HK-2 (cell line): ENCODE results near the gene FADS6.
A peak's percentile ranks its signal among the peaks of the same experiment; 100 is the strongest.

Source experiments
- DNase-seq: peaks from one replicate; pipeline ENCODE4 v3.0.0-alpha.2; 2018; ENCODE audit not compliant: unreplicated experiment

The FADS6 gene

DNA sequence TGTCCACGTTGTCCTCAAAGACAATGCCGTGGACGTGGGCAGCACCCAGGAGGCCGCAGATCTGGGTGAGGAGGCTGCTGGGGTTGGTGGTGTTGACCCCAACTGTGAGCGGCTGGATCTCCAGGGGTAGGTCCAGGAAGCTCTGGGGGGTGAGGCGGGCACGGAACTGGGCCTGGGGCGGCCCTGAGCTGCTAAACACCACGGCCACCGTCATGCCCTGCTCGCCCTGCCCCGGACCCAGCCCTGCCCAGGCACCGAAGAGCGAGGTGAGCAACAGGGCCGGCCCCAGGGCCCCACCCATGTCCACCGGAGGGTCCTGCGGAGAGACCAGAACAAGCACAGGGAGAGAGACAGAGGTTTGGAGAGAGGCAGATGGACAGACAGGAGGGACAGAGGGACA lies 38.6 kb downstream of the FADS6 start:
- no peak for DNase-seq

DNA sequence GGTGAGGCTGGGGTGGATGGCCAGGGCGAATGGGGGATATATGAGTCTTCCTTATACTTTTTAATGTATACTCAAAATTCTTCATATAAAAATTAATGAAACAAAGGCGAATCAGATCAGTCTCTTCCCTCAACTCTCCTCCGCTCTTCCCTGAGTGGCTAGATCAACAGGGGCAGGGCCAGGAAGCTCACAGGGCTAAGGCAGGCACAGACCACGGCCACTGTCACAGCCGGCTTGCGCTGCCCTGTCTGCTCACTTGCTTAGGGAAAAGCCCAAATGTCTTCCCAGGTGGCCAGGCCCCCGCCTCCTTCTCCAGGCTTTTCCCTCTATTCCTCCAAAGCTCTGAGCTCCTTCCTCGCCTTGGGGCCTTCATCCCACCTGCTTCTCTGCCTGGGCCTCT lies 39.8 kb downstream of the FADS6 start:
- DNase-seq, result no peak

DNA sequence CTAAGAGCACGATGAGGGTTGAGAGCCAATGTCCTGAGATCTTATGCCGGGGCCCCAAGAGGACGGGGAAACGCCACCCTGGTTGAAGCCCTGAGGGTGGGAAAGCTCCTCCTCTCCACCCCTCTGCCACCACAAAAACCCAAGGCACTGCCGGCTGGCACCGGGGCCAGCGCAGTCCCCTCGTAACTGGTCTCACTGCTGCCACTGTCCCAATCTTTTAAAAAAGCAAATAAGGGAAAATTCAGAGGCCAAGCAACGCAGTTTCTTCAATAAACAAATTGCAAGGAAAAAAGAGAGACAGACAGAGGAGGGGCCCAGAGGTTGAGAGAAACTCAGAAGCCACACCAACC lies 40.4 kb downstream of the FADS6 start:
- no peak for DNase-seq

DNA sequence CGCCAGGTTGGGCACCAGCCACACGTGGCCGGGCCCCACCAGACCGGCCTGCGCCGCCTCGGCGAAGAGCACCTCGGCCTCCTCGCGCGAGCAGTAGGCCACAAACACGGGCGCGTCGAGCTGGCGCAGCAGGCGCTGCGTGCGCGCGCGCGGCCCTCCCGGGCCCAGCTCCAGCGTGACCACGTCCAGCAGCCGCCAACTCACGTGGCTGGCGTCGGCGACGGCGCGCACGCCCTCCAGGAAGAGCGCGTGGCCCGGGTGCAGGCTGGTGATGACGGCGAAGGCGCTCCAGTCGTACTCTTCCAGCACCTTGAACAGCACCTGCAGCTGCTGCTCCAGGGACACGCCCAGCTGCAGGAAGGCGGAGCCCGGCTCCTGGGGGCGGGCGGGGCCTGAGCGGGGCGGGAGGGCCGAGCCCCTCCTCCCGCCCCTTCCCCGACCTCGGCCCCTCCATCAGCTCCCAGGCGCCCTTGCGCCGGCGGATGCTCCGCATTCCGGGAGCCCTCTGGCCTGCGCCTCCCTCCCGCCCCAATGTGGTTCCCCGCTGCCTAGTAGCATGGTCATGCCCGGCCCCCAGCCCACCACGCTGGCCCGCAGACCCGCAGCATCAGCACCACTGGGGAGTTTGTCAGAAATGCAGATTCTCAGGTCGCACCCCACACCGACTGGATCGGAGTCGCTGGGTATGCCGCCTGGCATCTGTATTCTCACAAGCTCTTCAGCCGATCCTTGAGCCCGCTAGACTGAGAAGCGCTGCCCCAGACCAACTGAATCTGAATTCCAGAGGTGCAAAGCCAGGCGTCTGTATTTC lies 41.0 kb downstream of the FADS6 start:
- no peak for DNase-seq

DNA sequence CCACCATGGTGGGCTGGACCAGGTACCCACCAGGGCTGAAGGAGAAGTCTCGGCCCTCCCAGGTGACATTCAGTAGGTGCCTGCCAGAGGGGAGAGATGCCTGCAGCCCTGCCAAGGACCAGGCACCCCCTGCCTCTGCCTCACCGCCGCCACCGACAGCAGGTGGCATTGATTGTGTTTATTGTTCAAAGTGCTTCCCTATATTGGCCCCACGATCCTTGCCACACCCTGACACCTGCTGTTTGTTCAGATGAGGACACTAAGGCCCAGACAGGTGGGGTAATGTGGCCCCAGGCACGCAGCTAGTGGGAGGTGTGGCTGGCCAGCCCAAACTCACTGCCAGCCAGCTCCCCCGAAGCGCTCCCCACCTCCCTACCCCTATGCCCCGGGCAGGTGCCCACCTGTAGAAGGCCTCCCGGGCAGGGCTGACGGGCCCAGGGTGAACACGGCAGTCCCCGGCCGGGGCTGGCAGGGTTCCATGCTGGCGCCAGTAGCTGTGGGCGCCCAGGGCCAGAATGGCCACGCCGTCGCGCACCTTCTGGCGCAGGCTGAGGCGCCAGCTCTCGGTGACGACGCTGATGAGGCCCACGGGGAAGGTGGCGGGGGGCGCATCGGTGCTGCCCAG lies 41.7 kb downstream of the FADS6 start:
- DNase-seq, result no peak

DNA sequence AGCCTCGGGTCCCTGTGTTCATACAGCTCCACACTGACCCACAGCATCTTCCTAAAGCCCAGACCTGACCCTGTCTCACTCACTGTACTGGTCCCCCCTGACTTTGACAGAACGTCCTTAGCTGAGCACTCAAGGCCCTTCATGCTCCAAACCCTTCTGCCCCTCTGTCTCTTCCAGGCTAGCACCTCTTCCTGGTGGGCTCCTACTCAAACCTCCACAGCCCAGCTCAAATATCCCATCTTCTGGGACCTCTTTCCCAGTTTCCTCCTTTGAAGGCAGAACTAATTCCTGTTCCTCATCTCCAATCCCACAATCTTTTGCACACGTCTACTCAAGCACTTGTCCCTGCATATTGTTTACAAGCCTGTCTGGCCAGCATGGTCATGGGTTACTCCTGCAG lies 42.5 kb downstream of the FADS6 start:
- DNase-seq, result no peak

DNA sequence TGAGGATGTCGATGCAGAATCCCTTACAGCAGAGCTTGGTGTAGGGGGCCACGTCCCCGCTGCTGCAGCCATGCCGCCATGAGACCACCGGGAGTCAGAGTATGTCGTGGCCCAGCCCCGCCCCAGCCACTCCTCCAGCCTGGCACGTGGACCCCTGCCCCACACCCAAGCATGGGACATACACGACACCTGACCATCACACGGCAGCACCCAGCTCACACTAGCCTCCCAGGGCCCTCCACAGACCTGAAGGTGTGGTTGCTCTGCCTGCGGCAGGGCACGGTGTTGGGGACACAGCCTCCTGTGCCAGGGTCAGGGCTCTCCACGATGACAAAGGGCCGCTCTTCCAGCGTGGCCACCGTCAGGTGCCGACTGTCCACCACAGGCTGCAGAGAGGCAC lies 43.1 kb downstream of the FADS6 start:
- no peak for DNase-seq

DNA sequence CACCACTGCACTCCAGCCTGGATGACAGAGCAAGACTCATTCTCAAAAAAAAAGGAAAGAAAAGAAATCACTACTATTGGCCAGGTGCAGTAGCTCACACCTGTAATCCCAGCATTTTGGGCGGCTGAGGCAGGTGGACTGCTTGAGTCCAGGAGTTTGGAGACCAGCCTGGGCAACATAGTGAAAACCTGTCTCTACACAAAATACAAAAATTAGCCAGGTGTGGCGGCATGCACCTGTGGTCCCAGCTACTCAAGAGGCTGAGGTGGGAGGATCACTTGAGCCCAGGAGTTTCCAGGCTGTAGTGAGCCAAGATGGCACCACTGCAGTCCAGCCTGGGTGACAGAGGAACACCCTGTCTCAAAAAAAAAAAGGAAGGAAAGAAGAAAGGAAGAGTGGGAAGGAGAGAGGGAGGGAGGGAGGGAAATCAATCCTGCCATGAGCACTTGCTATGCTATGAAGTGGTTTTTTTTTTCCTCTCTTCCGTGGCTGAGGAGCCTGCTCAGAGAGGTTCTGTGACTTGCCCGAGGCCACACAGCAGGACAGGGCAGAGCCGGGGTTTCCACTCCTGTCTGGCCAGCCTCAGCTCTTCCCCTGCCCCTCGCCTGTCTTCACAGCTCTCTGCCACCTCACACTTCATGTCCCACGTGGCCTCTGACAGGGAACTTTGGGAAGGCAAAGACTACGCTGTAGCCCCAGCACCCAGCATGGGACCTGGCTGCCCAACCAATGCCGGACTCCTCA lies 44.6 kb downstream of the FADS6 start:
- no peak for DNase-seq

DNA sequence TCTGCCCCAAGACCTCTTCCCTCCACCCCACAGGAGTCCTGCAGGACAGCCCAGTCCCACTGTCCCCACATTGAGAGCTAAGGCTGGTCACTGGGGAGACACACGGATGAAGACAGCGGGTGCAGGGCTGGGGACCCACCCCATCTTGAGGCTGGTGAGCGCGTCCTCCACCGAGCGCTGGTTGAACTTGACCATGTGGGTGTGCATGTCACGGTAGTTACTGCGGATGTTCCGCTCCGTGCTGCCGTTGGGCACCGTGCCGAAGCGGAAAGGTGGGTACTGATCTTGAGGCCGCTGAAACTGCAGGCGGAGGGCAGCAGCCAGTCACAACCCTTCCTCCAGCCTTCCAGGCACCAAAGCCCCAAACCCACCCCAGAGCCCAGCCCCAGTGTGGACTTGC lies 46.8 kb downstream of the FADS6 start:
- DNase-seq, result no peak

DNA sequence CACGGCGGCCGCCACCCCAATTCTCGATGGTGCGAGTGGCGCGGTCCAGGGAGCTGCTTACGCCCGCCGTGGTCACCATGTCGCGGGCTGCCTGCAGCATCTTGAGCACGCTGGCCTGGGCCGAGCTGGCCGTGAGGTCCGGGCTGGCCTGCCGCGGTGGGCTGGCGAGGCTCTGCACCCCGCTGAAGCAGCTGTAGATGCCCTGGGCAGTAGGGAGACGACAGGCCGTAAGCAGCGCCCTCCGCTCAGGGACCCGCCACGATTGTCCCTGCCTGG lies 50.1 kb downstream of the FADS6 start:
- DNase-seq, result no peak

DNA sequence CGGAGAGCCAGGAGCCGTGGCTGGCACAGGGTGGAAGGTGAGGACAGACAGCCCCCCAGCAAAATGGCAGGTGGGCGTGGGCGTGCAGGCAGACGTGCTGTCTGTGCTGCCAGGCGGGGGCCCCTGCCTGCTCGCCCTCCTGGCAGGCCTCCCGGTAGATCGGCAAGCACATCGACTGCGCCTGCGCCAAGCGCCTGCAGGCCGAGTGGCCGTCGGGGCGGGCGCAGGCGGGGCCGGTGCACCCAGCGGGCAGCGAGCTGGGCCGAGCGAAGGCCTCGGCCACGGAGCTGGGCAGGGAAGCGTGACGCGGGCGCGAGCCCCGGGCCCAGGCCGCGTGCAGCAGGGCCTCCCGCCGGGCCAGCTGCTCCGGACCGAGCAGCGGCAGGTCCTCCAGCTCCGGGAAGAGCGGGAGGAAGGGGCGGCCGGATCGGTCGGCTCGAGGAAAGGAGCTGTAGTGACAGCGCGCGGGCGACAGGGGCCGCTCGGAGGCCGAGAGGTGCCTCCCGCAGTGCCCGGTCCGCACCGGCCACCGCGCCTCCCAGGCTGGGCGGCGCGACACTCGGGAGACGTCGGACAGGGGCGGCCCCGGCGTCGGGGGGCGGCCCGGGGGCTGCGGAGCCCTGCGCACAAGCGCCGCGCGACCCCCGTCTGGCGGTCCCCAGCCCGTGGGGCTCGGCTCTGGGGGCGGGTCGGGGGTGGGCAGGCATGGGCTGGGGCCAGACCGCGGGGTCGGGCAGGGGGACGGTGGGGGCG lies 50.7 kb downstream of the FADS6 start:
- peak; percentile 81 for DNase-seq

DNA sequence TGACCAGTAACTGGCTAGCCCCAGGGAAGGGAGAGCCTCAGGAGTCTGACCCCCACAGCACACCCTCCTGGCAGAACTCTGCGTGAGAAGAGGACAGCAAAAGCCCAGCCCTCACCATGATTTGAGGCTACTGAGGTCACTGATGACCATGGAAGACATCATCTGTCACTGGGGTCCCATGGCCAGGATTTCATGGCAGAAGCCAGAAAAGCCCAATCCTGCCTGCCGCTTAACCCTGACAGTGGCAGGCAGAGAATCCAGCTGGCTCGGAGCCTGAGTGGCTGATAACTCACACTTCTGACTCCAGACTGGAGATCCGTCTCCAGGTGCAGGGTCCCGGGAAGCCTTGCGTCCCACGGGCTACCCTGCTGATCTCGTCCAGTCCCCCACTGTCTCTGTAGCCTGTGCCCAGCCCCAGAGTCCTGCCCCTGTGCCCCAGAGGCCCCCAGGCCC lies 51.3 kb downstream of the FADS6 start:
- no peak for DNase-seq

DNA sequence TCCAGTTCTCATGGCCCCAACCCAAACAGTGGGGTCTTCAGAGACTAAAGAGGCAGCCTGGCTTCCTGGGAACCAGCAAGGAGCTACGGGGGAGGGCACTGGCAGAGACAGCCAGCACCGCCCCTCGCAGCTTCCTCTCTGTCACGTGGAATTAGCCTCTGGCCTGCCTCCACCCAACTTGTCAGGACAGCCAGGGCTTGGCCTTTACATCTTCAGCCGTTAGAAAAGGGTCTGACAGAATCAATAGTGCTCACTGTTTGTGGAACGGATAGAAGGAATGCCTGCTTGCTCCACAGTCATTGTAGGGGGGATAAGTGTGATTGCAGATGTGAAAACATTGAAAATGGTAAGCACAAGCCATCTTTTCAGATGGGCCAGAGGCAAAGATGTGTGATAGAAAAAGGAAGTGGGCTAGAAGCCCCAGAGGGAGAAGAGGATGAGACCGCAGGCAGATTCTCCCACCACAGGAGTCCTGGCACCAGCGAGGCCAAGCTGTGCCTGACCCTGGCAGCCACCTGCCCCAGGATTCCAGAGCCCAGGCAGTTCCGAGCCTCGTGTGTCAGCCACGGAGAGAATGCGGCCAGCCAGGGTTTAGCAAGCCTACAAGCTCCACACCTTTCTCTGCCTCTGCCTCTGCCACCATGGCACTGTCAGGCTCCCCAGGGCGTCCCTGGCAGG lies 52.3 kb downstream of the FADS6 start:
- no peak for DNase-seq

DNA sequence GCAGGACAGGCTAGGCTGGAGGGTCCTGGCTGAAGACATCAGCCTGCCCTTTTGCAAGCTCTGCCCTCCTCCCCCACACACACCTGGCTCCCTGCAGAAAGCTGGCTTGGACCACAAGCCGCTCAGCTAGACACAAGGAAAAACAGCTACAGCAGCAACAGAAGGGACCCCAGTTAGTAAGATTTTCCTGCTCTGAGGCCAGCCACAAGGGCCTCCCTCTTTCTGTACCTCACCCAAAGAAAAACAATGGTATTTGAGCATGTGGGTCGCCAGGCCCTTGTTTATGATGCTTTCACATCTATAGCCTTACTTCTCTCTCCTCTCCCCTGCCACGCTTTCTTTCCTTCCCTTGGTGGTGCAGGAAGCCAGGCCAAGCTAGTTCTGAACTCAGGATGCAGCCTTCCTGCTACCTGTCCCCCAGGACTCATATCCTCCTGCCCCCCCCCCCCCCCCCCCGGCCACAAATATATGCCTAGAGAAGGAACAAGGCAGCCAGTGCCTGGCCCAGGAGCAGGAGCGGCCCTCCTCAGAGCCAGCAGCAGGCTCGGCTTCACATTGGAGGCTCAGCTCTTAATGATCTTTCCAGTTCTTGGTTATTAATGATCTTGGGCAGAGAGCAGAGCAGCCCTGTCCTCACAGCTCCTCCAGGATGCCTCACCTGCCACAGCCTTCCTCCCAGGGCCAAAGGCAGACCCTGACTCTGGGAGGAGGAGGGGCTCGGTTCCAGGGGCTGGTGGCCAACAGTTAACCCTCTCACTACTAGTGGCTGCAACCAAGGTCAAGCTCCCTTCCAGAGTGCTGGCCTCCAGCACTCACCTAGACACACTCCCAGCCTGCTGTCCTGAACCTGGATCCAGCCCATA lies 53.2 kb downstream of the FADS6 start:
- DNase-seq, result no peak

DNA sequence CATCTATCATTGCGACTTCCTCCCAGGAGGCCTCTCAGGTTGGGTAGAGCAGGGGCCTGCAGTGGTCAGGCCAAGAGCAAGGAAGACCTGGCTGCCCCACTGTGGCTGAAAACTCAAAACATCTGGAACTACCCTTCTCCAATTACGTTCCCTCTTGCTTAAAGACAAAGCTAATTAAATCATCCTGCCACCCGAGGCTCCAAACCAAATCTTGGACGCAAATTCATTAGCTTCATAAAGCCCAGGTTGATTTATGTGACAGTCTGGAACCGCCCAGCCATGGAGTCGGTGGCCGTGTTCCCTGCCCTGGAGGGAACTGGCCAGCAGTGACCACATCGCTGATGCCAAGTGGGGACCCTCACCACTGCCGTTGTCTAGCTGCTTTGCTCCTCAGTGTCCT lies 55.2 kb downstream of the FADS6 start:
- no peak for DNase-seq

DNA sequence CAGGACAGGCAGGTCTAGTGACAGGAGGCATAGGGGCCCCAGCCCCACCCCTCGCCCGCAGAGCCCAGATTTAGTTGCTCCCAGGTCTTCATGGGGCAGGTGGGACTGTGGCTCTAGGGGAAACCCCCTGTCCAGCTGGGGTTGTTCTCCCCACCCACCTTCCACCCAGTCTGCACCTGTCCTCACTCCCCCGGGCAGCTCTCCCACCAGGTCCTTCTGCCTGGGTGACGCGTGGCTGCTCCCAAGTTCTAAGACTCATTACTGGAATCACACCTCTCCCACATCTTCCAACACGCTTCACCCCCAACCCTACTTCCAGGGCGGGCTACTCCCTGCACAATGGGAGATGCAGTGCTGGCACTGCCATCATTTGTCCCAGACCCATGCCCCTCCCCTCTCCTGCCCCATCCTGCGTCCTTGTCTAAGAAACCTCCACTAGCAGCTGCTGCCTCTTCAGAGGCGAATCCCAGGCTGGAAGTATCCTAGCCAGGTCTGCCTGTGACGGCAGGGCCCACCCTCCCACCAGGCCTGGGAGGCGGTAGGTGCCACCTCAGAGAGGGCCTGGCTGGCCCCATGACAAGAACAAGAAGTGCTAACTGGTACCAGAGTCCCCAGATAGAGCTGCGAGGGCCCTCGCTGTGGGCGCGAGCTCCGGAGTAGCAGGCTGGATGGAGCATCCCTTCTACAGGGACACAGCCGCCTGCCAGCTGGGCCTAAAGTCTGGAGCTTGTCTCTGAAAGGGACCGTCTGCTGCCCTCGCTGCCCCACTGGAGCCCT lies 56.6 kb downstream of the FADS6 start:
- DNase-seq, result no peak

DNA sequence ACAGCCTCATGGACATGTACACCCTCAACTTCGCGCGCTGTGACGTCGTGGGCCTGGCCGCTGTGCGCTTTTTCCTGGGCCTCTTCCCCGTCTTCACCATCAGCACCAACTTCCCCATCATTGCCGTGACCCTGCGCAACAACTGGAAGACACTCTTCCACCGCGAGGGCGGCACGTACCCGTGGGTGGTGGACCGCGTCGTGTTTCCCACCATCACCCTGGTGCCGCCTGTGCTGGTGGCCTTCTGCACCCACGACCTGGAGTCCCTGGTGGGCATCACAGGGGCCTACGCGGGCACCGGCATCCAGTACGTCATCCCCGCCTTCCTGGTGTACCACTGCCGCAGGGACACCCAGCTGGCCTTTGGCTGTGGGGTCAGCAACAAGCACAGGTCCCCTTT lies 57.2 kb downstream of the FADS6 start:
- DNase-seq, result no peak

DNA sequence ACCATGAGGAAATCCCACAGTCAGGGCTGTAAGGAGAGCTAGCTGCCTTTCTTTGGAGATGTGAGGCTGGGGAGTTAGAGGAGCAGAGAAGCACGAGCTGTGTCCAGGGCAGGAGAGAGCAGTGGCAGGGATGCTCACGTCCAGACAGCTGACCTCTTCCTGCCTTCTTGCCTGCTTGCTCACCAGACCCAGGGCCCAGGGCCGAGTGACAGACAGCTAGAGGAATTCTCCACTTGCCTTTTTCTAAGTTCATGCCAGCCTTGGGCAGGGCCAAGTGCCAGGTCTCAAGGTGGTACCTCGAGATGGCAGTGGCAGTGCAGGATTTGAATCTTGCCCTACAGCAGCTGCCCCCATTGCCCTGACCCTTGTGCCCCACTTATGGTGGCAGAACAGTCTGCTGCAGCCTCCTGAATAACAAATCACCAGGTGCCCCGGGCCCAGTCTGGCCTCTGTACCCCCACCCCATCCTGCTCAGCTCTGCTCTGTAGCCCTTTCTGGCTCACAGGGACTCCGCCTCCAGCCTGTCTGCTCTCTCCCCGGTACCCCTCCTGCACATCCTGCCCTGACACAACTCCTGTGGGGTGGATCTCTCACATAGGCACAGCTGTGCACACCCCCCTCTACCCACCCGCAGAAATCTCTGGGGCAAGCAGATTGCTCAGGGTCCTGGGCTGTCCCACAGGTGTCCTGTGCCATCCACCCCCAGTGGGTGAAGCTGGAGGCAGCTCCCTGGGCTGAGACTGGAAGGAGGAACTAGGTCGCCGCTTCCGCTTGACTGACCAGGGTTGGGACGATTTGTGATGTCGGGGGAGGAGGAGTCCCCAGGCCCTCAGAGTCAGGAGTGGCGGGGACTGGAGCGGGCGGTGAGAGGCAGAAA lies 59.7 kb downstream of the FADS6 start:
- peak; percentile 66 for DNase-seq

DNA sequence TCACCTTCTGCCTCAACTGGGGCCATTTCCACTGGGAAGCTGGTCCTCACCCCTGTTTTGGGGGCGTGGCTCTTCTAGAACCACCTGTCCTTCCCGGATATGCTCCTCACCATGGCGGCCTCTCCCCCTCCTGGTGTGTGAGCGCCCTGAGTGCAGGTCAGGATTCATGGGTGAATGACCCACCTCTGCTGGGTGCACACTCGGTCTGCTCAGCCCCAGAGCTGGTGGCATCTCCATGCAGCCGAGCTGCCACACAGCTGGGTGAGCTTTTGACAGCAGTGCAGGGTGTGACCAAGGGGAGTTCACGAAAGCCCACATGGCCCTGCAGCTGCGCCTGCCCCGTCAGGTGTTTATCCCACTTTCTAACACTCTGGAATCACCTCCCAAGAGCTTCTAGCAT lies 61.0 kb downstream of the FADS6 start:
- DNase-seq, result no peak
